CD4-positive, alpha-beta T cell (primary cell): ENCODE data around the gene CDC42BPA. TPM values are rescaled to one million over a fixed set of nuclear protein-coding genes. Genes with fewer than 3 reads are reported as not detected.

Experiments used
- ATAC-seq: fragments of 200-7000 bp; cut with Tn5 transposase; one replicate; pipeline ENCODE4 v1.10.0; 2022; ENCODE audit warnings: mild to moderate bottlenecking; ENCODE audit not compliant: poor library complexity
- CTCF ChIA-PET: fragments of 350-600 bp; sonication (Branson Sonifier 250); formaldehyde crosslinking; loops from one replicate; lab custom pipeline; 2021; ENCODE audit warnings: antibody characterized with exemption, inconsistent platforms; lab: Charles Lee
- POLR2A ChIA-PET: fragments of 350-600 bp; sonication (Branson Sonifier 250); formaldehyde crosslinking; loops from one replicate; lab custom pipeline; 2021; ENCODE audit warnings: antibody characterized with exemption, inconsistent platforms; lab: Charles Lee
- DNase-seq, 14 experiments: peaks; one replicate each; pipeline ENCODE4 v3.0.0-alpha.2; 2013 to 2020; ENCODE audit warnings: mixed read lengths in 2 of 14
- H3K27ac ChIP-seq, 2 donors: one replicate each; pipeline versions ENCODE4 v1.5.1 to v1.7.0; 2013; ENCODE audit warnings: low read length in 2 of 2, low read depth in 1 of 2, mild to moderate bottlenecking in 1 of 2
- H3K27me3 ChIP-seq, 2 experiments: 1 replicate in 1 of 2; 2 replicates in 1 of 2; pipeline versions ENCODE4 v1.6.1 to v1.7.0; 2013; ENCODE audit warnings: low read length in 2 of 2, control low read depth in 1 of 2, mild to moderate bottlenecking in 1 of 2, moderate library complexity in 1 of 2; ENCODE audit not compliant: insufficient read depth in 2 of 2, control insufficient read depth in 1 of 2
- H3K36me3 ChIP-seq: one replicate; pipeline ENCODE4 v1.6.1; 2013; ENCODE audit warnings: low read length, control low read depth; ENCODE audit not compliant: insufficient read depth
- H3K4me1 ChIP-seq: one replicate; pipeline ENCODE4 v1.6.1; 2013; ENCODE audit warnings: low read length, control low read depth; ENCODE audit not compliant: insufficient read depth
- H3K4me3 ChIP-seq: one replicate; pipeline ENCODE4 v1.5.1; 2013; ENCODE audit warnings: mild to moderate bottlenecking, low read length, moderate library complexity
- H3K9me3 ChIP-seq, 2 experiments: 1 replicate in 1 of 2; 2 replicates in 1 of 2; pipeline versions ENCODE4 v1.6.1 to v1.7.0; 2013; ENCODE audit warnings: low read length in 2 of 2, mild to moderate bottlenecking in 2 of 2, control low read depth in 1 of 2, moderate library complexity in 1 of 2; ENCODE audit not compliant: control insufficient read depth in 1 of 2, insufficient read depth in 1 of 2
- H3K27ac Mint-ChIP-seq: one replicate; pipeline ENCODE4 v1.8.0; 2020; ENCODE audit warnings: mixed read lengths
- H3K27me3 Mint-ChIP-seq: one replicate; pipeline ENCODE4 v1.8.0; 2021; ENCODE audit warnings: mixed read lengths
- H3K36me3 Mint-ChIP-seq: one replicate; pipeline ENCODE4 v1.8.0; 2021; ENCODE audit warnings: low read depth, mixed read lengths
- H3K4me1 Mint-ChIP-seq: one replicate; pipeline ENCODE4 v1.8.0; 2021; ENCODE audit warnings: low read depth, mixed read lengths
- H3K4me3 Mint-ChIP-seq: one replicate; pipeline ENCODE4 v1.8.0; 2020; ENCODE audit warnings: mild to moderate bottlenecking, mixed read lengths
- H3K9me3 Mint-ChIP-seq: one replicate; pipeline ENCODE4 v1.8.0; 2020; ENCODE audit warnings: mixed read lengths
- intact Hi-C, 2 experiments: fragments of 100-400 bp; cut with DNase I in 1 of 2; cut with micrococcal nuclease in 1 of 2; formaldehyde crosslinking; loops; one replicate each; pipeline versions ENCODE4 v1.15.1 to v1.9.0; 2023 to 2025; cut with DNase I, micrococcal nuclease
- total RNA-seq, 174 experiments: library from RNA in 2 of 174; stranded (reverse) in 2 of 174; gene quantifications; one replicate each; pipeline ENCODE4 v1.2.3 and lab custom pipeline; 2021 to 2026
- TF ChIP-seq, protein P1 (sequence below): fragments of 200-600 bp; IDR thresholded peaks from one replicate; pipeline ENCODE4 v1.8.0; 2022; ENCODE audit warnings: antibody characterized with exemption, mild to moderate bottlenecking

Gene CDC42BPA
- total RNA-seq, 2 experiments from 2014 or later: 2.2 to 3.0 TPM

DNA sequence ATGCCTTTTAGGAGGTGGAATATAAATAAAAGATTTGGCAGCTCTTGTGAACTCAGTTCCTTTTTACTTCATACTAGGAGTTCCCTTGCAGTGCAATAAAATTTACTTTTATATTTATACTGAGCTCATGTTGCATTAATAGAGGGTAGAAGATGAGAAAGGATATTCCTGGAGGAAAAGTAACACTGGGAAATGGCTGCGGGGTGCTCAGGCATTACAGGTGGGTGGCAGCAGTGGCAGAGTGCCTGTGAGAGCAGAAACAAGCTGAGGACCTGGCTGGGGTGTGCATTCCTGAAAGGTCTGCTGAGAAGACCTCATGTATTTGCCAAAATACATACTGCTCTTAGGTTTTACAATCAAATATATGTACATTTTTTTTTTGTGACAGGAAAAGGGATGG is 251.3 kb downstream of the CDC42BPA start:
- CTCF ChIA-PET: no interaction called here
- no peaks in the 10 kb centered on the region for H3K9me3 Mint-ChIP-seq
- intact Hi-C loops: no loop called here
- no peaks in the 10 kb centered on the region for H3K4me1 Mint-ChIP-seq
- no peak overlapping the region for H3K4me3 Mint-ChIP-seq
- no peak overlapping the region for H3K27ac Mint-ChIP-seq
- DNase-seq (no peak), ATAC-seq (no peak)
- Histone ChIP-seq H3K27me3 (peaks cover 0 to 7% of the 10 kb centered on the region in 2 experiments), H3K9me3 (no peaks in the 10 kb centered on the region), H3K27ac (no peak overlapping the region), H3K4me1 (no peaks in the 10 kb centered on the region), H3K4me3 (no peak overlapping the region), H3K36me3 (no peaks in the 10 kb centered on the region)
- POLR2A ChIA-PET: no interaction called here
- no peaks in the 10 kb centered on the region for H3K36me3 Mint-ChIP-seq
- TF ChIP-seq, protein P1, sequence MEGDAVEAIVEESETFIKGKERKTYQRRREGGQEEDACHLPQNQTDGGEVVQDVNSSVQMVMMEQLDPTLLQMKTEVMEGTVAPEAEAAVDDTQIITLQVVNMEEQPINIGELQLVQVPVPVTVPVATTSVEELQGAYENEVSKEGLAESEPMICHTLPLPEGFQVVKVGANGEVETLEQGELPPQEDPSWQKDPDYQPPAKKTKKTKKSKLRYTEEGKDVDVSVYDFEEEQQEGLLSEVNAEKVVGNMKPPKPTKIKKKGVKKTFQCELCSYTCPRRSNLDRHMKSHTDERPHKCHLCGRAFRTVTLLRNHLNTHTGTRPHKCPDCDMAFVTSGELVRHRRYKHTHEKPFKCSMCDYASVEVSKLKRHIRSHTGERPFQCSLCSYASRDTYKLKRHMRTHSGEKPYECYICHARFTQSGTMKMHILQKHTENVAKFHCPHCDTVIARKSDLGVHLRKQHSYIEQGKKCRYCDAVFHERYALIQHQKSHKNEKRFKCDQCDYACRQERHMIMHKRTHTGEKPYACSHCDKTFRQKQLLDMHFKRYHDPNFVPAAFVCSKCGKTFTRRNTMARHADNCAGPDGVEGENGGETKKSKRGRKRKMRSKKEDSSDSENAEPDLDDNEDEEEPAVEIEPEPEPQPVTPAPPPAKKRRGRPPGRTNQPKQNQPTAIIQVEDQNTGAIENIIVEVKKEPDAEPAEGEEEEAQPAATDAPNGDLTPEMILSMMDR: no peak
- peaks cover 5% of the 10 kb centered on the region for H3K27me3 Mint-ChIP-seq

DNA sequence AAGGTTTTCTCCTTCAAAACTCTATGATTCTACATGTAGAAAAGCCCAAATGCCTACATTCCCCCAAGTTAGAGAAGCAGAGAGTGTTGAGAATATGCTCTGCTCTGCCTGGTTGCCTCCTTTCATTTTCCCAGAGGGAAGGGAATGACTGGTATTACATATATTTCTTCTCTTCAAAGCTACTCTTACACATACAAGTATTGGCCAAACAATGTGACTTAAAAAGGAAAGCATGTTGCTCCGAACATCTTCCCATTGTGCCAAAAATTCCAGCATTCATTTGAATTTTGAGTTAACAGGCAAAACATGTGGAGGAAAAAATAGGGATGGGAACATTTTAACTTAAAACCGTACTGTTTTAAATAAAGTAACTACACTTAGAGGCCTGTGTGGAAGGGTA is 253.0 kb downstream of the CDC42BPA start:
- TF ChIP-seq, protein P1: no peak
- H3K36me3 ChIP-seq: no peaks in the 10 kb centered on the region
- Mint-ChIP-seq H3K27ac (no peak overlapping the region), H3K27me3 (peaks cover 5% of the 10 kb centered on the region), H3K9me3 (peaks cover 6% of the 10 kb centered on the region), H3K4me1 (no peaks in the 10 kb centered on the region), H3K4me3 (no peak overlapping the region), H3K36me3 (peaks cover 10% of the 10 kb centered on the region)
- DNase-seq (no peak), ATAC-seq (no peak)
- no peak overlapping the region for H3K27ac ChIP-seq
- no peak overlapping the region for H3K4me3 ChIP-seq
- ChIA-PET CTCF (no interaction called here), POLR2A (no interaction called here)
- no peaks in the 10 kb centered on the region for H3K4me1 ChIP-seq
- peaks cover 0 to 4% of the 10 kb centered on the region in 2 experiments for H3K9me3 ChIP-seq
- intact Hi-C loops: no loop called here
- peaks cover 0 to 7% of the 10 kb centered on the region in 2 experiments for H3K27me3 ChIP-seq

DNA sequence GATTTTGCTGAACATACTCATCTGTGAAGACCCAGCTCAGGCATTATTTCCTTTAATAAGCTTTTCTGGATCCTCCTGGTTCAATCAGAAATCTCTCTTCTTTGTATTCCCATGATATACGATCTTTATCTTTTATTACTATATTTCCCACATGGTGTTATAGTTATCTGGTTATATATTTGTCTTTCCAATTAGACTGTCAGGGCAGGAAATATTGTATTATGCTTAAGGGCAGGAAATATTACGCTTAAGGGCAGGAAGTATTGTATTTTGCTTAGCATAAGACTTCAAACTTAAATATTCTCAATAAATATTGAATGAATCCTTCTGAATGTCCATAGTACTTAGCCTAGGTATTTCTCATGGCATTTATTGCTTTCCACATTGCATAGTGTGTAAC is 256.0 kb downstream of the CDC42BPA start:
- no peak overlapping the region for H3K4me3 ChIP-seq
- no peak for ATAC-seq
- H3K9me3 ChIP-seq: peaks cover 4 to 6% of the 10 kb centered on the region in 2 experiments
- H3K27ac ChIP-seq: no peak overlapping the region
- no peak for DNase-seq
- H3K36me3 ChIP-seq: no peaks in the 10 kb centered on the region
- H3K36me3 Mint-ChIP-seq: peaks cover 13% of the 10 kb centered on the region
- no peaks in the 10 kb centered on the region for H3K4me1 Mint-ChIP-seq
- intact Hi-C loops: no loop called here
- H3K4me3 Mint-ChIP-seq: no peak overlapping the region
- ChIA-PET CTCF (no interaction called here), POLR2A (no interaction called here)
- H3K27me3 Mint-ChIP-seq: peaks cover 5% of the 10 kb centered on the region
- H3K4me1 ChIP-seq: no peaks in the 10 kb centered on the region
- peaks cover 0 to 7% of the 10 kb centered on the region in 2 experiments for H3K27me3 ChIP-seq
- no peak overlapping the region for H3K27ac Mint-ChIP-seq
- peaks cover 8% of the 10 kb centered on the region for H3K9me3 Mint-ChIP-seq
- TF ChIP-seq, protein P1: no peak
